GM19452 (cell line): ENCODE data around the gene B3GAT1.

Experiments
- ATAC-seq: cut with Tn5 transposase; IDR thresholded peaks from one replicate; pipeline ENCODE4 v1.9.1; 2021; ENCODE audit not compliant: unreplicated experiment

B3GAT1 gene

GRCh38 chr11:134410766-134411165 lies 1.3 kb downstream of the B3GAT1 start:
- ATAC-seq = no peak

GRCh38 chr11:134409552-134410429 lies 2.3 kb downstream of the B3GAT1 start:
- ATAC-seq = no peak

GRCh38 chr11:134407923-134408322 lies 4.1 kb downstream of the B3GAT1 start:
- ATAC-seq = no peak

- ATAC-seq = no peak
Observed at GRCh38 chr11:134407321-134407828, 4.7 kb downstream of the B3GAT1 start.

GRCh38 chr11:134406264-134407185 lies 5.5 kb downstream of the B3GAT1 start:
- no peak for ATAC-seq

- ATAC-seq = no peak
Observed at GRCh38 chr11:134405841-134406240, 6.2 kb downstream of the B3GAT1 start.

GRCh38 chr11:134405436-134405835 lies 6.6 kb downstream of the B3GAT1 start:
- no peak for ATAC-seq

GRCh38 chr11:134404575-134405341 lies 7.3 kb downstream of the B3GAT1 start:
- no peak for ATAC-seq

GRCh38 chr11:134402910-134403309 lies 9.1 kb downstream of the B3GAT1 start:
- no peak for ATAC-seq

- ATAC-seq = no peak
Observed at GRCh38 chr11:134401825-134402809, 9.9 kb downstream of the B3GAT1 start.

- ATAC-seq = no peak
Observed at GRCh38 chr11:134399996-134400395, 12.0 kb downstream of the B3GAT1 start.

GRCh38 chr11:134399293-134399654 lies 12.8 kb downstream of the B3GAT1 start:
- no peak for ATAC-seq

- ATAC-seq = no peak
Observed at GRCh38 chr11:134398644-134399292, 13.3 kb downstream of the B3GAT1 start.

GRCh38 chr11:134398079-134398444 lies 14.0 kb downstream of the B3GAT1 start:
- ATAC-seq = no peak

GRCh38 chr11:134397304-134398078 lies 14.6 kb downstream of the B3GAT1 start:
- no peak for ATAC-seq

GRCh38 chr11:134395002-134395401 lies 17.0 kb downstream of the B3GAT1 start:
- no peak for ATAC-seq

GRCh38 chr11:134394311-134394710 lies 17.7 kb downstream of the B3GAT1 start:
- ATAC-seq = no peak

GRCh38 chr11:134393638-134394037 lies 18.4 kb downstream of the B3GAT1 start:
- ATAC-seq = no peak
